GM19438 (cell line): ENCODE measurements around the gene SGMS1.
"Not testable (repeated sequence)": the region's sequence is repeated elsewhere in the genome, so short reads cannot be mapped to it uniquely, and the experiment has no call there.

Source experiments
- ATAC-seq: cut with Tn5 transposase; IDR thresholded peaks from one replicate; pipeline ENCODE4 v1.9.1; 2021; ENCODE audit warnings: low read depth; ENCODE audit not compliant: unreplicated experiment

SGMS1 gene

GRCh38 chr10:50623663-50624412, at the start of gene SGMS1:
TSS of gene SGMS1 (minus strand) at chr10:50623956. CDS start at chr10:50344114, 279,842 bp downstream.
- ATAC-seq = peak; percentile 27

GRCh38 chr10:50672152-50672551, 48.4 kb upstream of the SGMS1 start:
- ATAC-seq = not testable (repeated sequence)

- not testable (repeated sequence) for ATAC-seq
These were observed 47.9 kb upstream of the SGMS1 start for GRCh38 chr10:50671645-50672044.

DNA sequence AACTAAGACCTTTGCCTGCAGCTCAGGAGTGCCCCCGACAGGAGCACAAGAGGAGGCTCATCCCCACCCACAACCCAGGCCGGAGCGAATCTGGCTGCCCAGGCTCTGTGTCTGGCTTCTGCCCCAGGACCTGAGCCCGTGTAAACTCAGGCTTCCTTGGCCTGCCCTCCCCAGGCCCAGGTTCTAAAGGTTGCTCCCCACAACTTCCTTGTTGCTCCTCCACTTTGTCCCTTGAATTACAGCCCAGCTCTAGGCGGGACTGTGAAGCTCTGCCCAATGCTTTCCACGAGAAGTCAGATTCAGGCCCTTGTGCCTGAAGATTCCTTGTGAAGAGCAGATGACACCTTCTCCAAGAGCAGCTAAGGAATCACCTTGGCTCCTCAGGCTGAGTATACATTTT, 46.2 kb upstream of the SGMS1 start:
- ATAC-seq = not testable (repeated sequence)

GRCh38 chr10:50667353-50667752, 43.6 kb upstream of the SGMS1 start:
- ATAC-seq = not testable (repeated sequence)

- not testable (repeated sequence) for ATAC-seq
These were observed 38.7 kb upstream of the SGMS1 start for GRCh38 chr10:50662420-50662819.

DNA sequence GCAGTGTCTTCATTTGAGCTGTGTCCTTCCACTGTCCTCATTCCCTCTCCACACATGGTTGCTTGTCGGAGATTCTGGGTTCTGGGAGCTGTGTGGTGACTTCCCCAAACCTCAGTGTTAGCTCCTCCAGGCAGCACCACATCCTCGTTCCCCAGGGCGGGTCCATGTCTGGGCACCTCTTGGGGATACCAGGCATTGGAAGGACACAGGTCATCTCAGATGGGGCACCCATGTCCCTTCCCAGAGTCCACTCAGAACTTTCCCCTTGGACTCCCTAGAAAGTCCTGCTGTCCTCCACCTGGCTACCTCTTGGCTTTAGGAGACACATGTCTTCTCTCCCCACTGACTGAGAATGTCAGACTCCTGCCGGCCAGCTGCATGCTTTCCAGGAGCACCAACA, 37.8 kb upstream of the SGMS1 start:
- ATAC-seq = not testable (repeated sequence)

- ATAC-seq = not testable (repeated sequence)
These were observed 36.3 kb upstream of the SGMS1 start for GRCh38 chr10:50659865-50660730.

DNA sequence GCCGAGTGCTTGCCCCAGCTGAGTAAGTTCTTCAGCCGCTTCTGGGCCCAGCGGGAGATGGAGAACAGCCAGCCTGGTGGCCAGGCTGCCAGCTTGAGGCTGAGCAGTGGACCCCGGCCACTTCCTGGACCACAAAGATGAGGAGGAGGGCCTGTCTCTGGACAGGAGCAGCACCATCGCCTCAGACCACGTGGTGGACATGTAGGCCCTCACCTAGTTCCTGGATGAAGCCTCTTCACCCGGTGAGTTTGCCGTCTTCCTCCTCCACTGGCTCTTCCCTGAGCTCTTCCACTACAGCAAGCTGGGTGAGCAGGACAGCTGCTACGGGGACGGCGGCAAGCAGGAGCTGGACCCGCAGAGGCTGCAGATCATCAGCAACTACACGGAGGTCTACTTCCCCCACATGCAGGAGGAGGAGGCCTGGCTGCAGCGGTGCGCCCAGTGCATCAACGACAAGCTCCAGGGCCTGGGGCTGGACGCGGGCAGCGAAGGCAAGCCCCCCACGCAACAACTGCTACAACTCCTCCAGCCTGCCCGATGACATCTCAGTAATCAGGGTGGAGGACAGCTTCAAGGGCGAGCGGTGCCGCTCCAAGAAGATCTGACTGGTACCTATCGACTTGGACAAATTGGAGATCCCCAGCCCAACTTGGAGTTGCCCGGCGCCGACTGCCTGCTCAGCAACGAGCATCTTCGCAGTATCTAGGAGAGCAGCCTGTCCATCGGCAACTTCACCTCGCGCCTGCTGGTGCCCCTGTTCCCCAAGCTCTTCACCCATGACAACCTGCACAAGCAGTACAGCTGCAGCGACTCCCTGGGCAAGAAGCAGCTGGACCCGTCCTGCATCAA, 35.5 kb upstream of the SGMS1 start:
- not testable (repeated sequence) for ATAC-seq

DNA sequence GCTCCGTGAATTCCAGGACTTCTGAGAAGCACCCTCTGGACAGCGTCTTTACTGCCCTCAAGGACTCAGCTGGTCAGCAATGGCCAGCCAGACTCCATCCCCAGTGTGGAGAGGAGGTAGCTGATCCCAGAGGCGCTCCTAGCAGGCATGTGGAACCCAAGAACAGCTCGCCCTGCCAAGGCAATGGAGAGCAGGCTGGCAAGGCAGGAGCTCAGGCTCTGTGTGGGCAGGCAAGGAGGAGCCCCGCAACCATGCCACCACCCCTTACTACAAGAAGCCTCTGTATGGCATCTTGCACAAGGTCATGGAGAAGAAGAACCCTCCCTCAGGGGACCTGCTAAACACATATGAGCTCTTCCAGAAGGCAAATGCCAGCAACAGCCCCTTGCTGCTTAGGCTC, 34.4 kb upstream of the SGMS1 start:
- no peak for ATAC-seq

- no peak for ATAC-seq
These were observed 30.0 kb upstream of the SGMS1 start for GRCh38 chr10:50653758-50654157.

GRCh38 chr10:50653142-50653541, 29.4 kb upstream of the SGMS1 start:
- ATAC-seq = peak; percentile 42

GRCh38 chr10:50651808-50652207, 28.1 kb upstream of the SGMS1 start:
- no peak for ATAC-seq

GRCh38 chr10:50650481-50650880, 26.7 kb upstream of the SGMS1 start:
- ATAC-seq = no peak

GRCh38 chr10:50648935-50649227, 25.1 kb upstream of the SGMS1 start:
- ATAC-seq = no peak

DNA sequence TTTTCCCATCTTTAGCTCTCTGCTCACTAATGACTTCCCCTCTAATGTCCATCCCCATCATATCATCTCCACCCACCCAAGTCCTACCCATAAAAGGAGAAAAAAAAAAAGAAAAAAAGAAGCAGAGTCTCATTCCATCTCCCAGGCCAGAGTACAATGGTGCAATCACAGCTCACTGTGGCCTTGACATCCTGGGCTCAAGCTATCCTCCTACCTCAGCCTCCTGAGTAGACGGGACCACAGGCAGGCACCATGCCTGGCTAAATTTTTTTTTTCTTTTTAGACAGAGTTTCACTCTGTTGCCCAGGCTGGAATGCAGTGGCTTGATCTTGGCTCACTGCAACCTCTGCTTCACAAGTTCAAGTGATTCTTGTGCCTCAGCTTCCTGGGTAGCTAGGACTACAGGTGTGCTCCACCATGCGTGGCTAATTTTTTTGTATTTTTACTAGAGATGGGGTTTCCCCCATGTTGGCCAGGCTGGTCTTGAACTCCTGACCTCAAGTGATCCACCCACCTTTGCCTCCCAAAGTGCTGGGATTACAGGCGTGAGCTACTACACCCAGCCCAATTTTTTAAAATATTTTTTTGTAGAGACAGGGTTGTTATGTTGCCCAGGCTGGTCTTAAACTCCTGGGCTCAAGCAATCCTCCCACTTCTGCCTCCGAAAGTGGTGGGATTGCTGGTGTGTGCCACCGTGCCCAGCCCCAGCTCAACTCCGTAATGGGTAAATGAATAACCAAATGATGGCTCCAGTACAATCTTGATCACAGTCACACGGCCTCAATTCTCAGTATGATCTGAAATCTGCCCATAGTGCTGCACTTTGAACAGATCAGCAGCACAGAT, 24.6 kb upstream of the SGMS1 start:
- peak; percentile 65 for ATAC-seq

DNA sequence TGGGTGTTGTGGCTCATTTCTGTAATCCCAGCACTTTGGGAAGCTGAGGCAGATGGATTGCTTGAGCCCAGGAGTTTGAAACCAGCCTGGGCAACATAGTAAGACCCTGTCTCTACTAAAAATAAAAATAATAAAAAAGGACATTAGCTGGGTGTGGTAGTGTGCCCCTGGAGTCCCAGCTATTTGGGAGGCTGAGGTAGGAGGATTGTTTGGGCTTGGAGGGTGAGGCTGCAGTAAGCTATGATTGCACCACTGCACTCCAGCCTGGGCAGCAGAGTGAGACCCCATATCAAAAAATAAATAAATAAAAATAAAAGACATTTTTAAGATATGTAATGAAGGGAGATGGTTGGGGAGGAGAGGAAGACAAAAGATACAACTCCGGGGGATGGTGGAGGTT, 23.6 kb upstream of the SGMS1 start:
- ATAC-seq = not testable (repeated sequence)

DNA sequence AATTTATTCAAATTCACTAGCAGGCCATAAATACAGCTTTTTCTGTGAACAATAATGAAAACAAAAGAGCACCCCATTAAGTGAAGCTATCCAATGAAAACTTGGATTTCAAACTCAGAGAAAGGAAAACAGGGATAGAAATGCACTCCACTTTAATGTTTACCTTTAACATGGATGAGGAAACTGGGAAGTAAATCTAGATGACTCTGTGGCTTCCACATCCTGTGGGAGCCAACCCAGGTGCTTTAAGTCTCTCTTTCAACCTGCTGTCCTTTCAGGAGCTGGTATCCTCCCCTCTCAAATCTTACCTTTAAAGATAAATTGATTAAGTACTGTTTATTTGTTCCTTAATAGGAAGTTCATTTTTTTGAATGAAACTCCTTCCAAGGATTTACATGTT, 21.5 kb upstream of the SGMS1 start:
- ATAC-seq = no peak

DNA sequence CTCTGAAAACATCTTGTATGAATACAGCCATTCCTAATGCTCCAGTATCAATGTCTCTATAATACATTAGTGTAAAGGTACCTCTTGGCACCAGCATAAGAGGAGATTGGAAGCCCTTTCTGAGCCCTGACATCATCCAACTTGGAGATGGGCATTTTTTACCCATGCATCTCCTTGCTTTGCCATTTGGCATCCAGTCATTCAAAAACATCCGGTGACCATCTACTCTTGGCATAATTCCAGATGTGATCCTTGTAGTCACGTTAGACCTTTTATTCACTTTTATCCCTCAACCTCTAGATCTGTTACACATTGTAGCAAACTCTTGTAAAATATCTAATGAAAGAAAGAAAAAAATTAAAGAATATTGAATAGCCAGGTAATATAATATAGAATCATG, 17.9 kb upstream of the SGMS1 start:
- ATAC-seq = no peak

- ATAC-seq = no peak
These were observed 16.5 kb upstream of the SGMS1 start for GRCh38 chr10:50640238-50640637.
